ENCODE data around the gene CDC42EP5.
"Not testable (repeated sequence)": the region's sequence is repeated elsewhere in the genome, so short reads cannot be mapped to it uniquely, and the experiment has no call there.

CDC42EP5 gene

DNA sequence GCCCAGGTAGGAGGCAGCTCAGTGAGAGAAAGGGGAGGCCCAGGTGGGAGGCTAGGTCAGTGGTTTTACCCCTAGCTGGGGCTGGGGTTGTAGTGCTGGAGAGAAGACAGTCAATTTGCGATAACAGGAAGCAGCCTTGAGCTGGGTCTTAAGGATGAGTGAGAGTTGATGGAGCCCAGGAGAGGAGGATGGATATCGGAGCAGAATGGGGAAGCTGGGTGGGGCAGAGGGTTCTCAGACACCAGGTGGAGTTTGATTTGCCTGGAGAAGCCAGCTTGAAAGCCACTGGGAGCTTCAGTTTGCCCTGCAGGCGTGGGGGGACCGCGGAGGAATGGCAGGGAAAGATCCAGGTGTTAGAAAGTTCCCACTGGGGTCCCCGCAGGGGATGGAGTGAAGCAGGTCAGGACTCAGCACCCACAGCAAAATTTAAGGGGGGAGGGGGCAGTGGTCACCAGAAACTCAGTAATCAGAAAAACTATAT is 836 bp upstream of the CDC42EP5 start:
- ChIA-PET POLR2A (interaction anchor here (1.0 kb wide), 1 partner anchor 11 kb away, joined by 3 read pairs; no protein-coding TSS in a partner anchor), CTCF (interaction anchor here (1.0 kb wide), 1 partner anchor 200 kb away, joined by 3 read pairs; no protein-coding TSS in a partner anchor)
- no peak for DNase-seq (ENCODE audit: extremely low spot score)
- no peak for TF ChIP-seq FOXK2 (IDR thresholded peaks at IDR 0.05)
- TF ChIP-seq ARNT (IDR thresholded peaks at IDR 0.05) = no peak
- TF ChIP-seq FOXA1 (IDR thresholded peaks at IDR 0.05) = no peak
- TF ChIP-seq, protein P1, sequence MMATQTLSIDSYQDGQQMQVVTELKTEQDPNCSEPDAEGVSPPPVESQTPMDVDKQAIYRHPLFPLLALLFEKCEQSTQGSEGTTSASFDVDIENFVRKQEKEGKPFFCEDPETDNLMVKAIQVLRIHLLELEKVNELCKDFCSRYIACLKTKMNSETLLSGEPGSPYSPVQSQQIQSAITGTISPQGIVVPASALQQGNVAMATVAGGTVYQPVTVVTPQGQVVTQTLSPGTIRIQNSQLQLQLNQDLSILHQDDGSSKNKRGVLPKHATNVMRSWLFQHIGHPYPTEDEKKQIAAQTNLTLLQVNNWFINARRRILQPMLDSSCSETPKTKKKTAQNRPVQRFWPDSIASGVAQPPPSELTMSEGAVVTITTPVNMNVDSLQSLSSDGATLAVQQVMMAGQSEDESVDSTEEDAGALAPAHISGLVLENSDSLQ (IDR thresholded peaks at IDR 0.05) = no peak
- no peak for TF ChIP-seq L3MBTL2 (conservative IDR thresholded peaks at IDR 0.05)
- no peak for TF ChIP-seq HDGF (IDR thresholded peaks at IDR 0.05; ENCODE audit: borderline replicate concordance)
- TF ChIP-seq FOXM1 (IDR thresholded peaks at IDR 0.05; ENCODE audit: borderline replicate concordance) = no peak
- no peak for TF ChIP-seq SUZ12 (IDR thresholded peaks at IDR 0.05)
- no peak for TF ChIP-seq LEF1 (IDR thresholded peaks at IDR 0.05; ENCODE audit: borderline replicate concordance)
- TF ChIP-seq ZNF384 (IDR thresholded peaks at IDR 0.05) = no peak
- TF ChIP-seq ELF4 (IDR thresholded peaks at IDR 0.05) = no peak
- TF ChIP-seq CTBP1 (IDR thresholded peaks at IDR 0.05; ENCODE audit: borderline replicate concordance) = no peak
- TF ChIP-seq NFRKB (IDR thresholded peaks at IDR 0.05) = no peak
- no peak for TF ChIP-seq SP1 (IDR thresholded peaks at IDR 0.05)
- no peak for TF ChIP-seq BHLHE40 (IDR thresholded peaks at IDR 0.05; ENCODE audit: borderline replicate concordance)
- no peak for TF ChIP-seq TARDBP (IDR thresholded peaks at IDR 0.05)

DNA sequence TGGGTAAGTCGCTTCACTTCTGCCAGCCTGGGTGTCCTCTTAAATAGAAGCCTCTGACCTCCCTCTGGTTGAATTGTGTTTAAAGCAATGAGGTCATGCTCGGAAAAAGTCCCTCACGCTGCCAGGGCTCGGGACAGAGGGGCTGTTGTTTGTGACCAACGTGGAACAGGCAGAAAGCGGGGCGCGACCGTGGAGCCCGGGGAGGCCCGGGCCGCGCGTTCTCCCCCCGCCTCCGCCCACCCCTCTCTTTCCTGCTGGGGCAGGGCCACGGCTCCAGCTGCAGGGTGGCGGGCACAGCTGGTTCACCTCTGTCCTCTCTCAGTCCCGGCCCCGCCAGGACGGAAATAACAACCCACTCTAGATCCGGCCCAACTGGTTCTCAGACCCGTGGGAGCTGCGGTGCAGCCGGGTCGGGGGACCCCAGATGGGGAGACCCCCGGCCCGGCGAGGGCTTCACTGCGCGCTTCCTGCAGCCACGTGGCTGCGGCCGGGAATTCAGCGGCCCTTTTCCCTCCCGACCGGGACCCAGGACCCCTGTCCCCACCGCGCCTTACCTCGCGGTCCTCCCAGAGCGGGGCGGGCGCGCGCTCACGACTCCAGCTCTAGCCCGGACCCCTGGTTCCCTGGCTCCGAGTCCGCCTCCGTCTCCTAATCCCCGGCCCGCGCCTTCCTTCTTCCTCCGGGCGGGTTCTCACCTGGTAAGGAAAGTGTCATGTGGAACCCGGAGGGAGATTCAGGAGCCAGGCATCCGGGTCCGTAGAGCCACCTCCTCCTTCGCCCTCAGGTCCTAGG is 1.9 kb downstream of the CDC42EP5 start:
- POLR2A ChIA-PET = no interaction called here
- DNase-seq (ENCODE audit: extremely low spot score) = no peak
- CTCF ChIA-PET = no interaction called here
- TF ChIP-seq SP1 (IDR thresholded peaks at IDR 0.05) (no peak), L3MBTL2 (conservative IDR thresholded peaks at IDR 0.05) (no peak), CTBP1 (IDR thresholded peaks at IDR 0.05; ENCODE audit: borderline replicate concordance) (no peak)

DNA sequence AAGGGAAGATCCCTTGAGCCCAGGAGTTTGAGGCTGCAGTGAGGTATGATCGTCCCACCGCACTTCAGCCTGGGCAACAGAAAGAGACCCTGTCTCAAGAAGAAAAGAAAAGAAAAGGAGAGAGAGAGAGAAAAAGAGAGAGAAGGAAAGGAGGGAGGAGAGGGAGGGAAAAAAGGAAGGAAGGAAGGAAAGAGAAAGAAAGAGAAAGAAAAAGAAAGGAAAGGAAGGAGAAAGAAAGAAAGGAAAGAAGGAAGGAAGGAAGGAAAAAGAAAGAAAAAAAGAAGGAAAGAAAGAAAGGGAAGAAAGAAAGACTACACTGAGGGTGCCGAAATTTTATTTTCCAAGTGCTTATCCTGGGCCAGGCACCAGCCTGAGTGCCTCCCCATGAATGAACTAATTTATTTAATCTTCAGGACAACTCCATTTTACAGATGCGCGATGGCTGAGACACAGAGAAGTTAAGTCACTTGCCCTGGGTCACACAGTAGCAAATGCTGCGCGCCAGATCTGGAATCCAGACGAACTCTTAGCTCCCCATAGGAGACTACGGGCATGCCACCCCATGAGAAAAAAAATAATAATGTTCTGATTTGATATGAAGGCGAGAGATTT is 2.7 kb downstream of the CDC42EP5 start:
- no peak for TF ChIP-seq TARDBP (IDR thresholded peaks at IDR 0.05)
- no peak for TF ChIP-seq FOXM1 (IDR thresholded peaks at IDR 0.05; ENCODE audit: borderline replicate concordance)
- TF ChIP-seq L3MBTL2 (conservative IDR thresholded peaks at IDR 0.05) = no peak
- no peak for TF ChIP-seq LEF1 (IDR thresholded peaks at IDR 0.05; ENCODE audit: borderline replicate concordance)
- TF ChIP-seq ARNT (IDR thresholded peaks at IDR 0.05) = no peak
- ChIA-PET POLR2A (interaction anchor here (1.6 kb wide), 1 partner anchor 22 kb away, joined by 8 read pairs; the partner anchor contains the start of gene LENG8), CTCF (no interaction called here)
- no peak for DNase-seq (ENCODE audit: extremely low spot score)

DNA sequence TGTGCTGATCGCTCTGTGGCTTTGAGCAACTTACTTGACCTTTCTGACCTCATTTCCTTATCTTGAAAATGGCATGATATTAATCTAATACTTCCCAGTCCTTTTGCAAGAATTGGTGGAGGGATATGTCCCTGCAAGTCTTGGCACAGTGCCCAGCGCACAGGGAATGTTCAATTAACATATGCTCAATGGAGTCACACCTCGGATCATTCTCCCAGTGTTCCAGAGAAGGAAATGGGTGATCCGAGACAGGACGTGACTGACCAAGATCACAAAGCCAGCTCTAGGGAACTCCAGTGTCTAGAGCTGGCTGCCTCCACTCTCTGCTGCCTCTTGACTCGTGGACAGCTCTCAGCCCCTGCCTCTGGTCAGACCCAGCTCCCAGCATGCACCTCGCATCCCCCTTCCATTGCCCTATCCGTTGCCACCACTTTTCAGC is 3.6 kb downstream of the CDC42EP5 start:
- ChIA-PET CTCF (interaction anchor here (0.6 kb wide), 1 partner anchor 12 kb away, joined by 6 read pairs; no protein-coding TSS in a partner anchor), POLR2A (interaction anchor here (1.6 kb wide), 1 partner anchor 21 kb away, joined by 8 read pairs; the partner anchor contains the start of gene LENG8)
- no peak for DNase-seq (ENCODE audit: extremely low spot score)
- TF ChIP-seq CTBP1 (IDR thresholded peaks at IDR 0.05; ENCODE audit: borderline replicate concordance) (no peak), TARDBP (IDR thresholded peaks at IDR 0.05) (no peak)

DNA sequence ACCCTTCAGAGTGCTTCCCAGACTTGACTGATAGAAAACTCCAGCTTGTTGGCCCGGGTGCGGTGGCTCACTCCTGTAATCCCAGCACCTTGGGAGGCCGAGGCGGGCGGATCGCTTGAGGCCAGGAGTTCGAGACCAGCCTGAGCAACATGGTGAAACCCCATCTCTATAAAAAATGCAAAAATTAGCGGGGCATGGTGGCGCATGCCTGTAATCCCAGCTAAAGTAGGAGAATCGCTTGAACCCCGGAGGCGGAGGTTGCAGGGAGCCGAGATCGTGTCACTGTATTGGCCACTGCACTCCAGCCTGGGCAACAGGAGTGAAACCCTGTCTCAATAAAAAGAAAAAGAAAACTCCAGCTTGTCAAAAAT is 7.0 kb downstream of the CDC42EP5 start:
- POLR2A ChIA-PET = interaction anchor here (2.3 kb wide), 1 partner anchor 18 kb away, joined by 6 read pairs; the partner anchor contains the start of gene LENG8
- CTCF ChIA-PET; DNase-seq (ENCODE audit: extremely low spot score): not testable (repeated sequence)

DNA sequence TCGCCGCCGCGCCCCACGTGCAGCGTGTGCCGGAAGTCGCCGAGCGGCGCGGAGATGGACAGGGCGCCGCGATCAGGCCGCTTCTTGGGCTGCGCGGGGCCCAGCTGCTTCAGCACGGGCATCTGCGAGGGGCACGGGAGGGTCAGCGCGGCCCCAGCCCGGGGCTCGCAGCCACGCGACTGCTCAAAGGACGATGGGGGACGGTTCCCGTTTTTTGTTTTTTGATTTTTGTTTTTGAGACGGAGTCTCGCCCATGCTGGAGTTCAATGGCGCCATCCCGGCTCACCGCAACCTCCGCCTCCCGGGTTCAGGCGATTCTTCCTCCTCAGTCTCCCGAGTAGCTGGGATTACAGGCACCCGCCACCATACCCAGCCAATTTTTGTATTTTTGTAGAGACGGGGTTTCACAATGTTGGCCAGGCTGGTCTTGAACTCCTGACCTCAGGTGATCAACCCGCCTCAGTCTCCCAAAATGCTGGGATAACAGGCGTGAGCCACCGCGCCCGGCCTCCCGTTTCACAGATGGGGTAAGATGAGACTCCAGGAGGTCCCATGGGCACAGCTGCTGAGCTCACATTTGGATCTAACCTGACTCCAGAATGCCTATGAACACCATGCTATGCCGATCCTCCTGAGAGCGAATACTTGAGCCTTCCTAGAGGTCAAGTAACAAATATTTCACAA is 7.5 kb downstream of the CDC42EP5 start:
- no peak for DNase-seq (ENCODE audit: extremely low spot score)
- POLR2A ChIA-PET = interaction anchor here (2.3 kb wide), 1 partner anchor 17 kb away, joined by 6 read pairs; the partner anchor contains the start of gene LENG8
- TF ChIP-seq NFRKB (IDR thresholded peaks at IDR 0.05) = no peak
- no peak for TF ChIP-seq ARNT (IDR thresholded peaks at IDR 0.05)
- TF ChIP-seq LEF1 (IDR thresholded peaks at IDR 0.05; ENCODE audit: borderline replicate concordance) = no peak
- TF ChIP-seq FOXM1 (IDR thresholded peaks at IDR 0.05; ENCODE audit: borderline replicate concordance) = no peak
- no peak for TF ChIP-seq L3MBTL2 (conservative IDR thresholded peaks at IDR 0.05)
- no peak for TF ChIP-seq HDGF (IDR thresholded peaks at IDR 0.05; ENCODE audit: borderline replicate concordance)
- TF ChIP-seq ZNF384 (IDR thresholded peaks at IDR 0.05) = no peak
- TF ChIP-seq BHLHE40 (IDR thresholded peaks at IDR 0.05; ENCODE audit: borderline replicate concordance) = no peak
- no peak for TF ChIP-seq SUZ12 (IDR thresholded peaks at IDR 0.05)
- no peak for TF ChIP-seq FOXA1 (IDR thresholded peaks at IDR 0.05)
- TF ChIP-seq CTBP1 (IDR thresholded peaks at IDR 0.05; ENCODE audit: borderline replicate concordance) = no peak
- TF ChIP-seq FOXK2 (IDR thresholded peaks at IDR 0.05) = no peak
- no peak for TF ChIP-seq TARDBP (IDR thresholded peaks at IDR 0.05)
- TF ChIP-seq, protein P1 (IDR thresholded peaks at IDR 0.05) = no peak
- TF ChIP-seq SP1 (IDR thresholded peaks at IDR 0.05) = no peak
- TF ChIP-seq ELF4 (IDR thresholded peaks at IDR 0.05) = no peak
- CTCF ChIA-PET = no interaction called here

Data from HEK293T (cell line).